HFF-Myc (cell line): ENCODE measurements around the gene PSMG3.

Experiments used
- DNase-seq: peaks from one replicate; pipeline ENCODE4 v3.0.0-alpha.2; 2011; ENCODE audit warnings: low read depth; ENCODE audit errors: extremely low read depth
- H3K4me3 ChIP-seq: replicated peaks from 2 replicates; pipeline ENCODE4 v1.5.1; 2011; ENCODE audit warnings: low read depth, mild to moderate bottlenecking, control low read depth, low read length
- CTCF ChIP-seq: IDR thresholded peaks from 2 replicates; pipeline ENCODE4 v1.5.1; 2012; ENCODE audit warnings: mild to moderate bottlenecking, low read depth, low read length, control low read depth; ENCODE audit errors: missing control alignments

Gene PSMG3

GRCh38 chr7:1544896-1545416 is 24.9 kb downstream of the PSMG3 start:
- no peak for TF ChIP-seq CTCF
- no peak overlapping the region for H3K4me3 ChIP-seq

GRCh38 chr7:1544178-1544895 is 25.5 kb downstream of the PSMG3 start:
- no peak for DNase-seq
- no peak for TF ChIP-seq CTCF
- no peak overlapping the region for H3K4me3 ChIP-seq

More at GRCh38 chr7:1544896-1545416, 24.9 kb downstream of the PSMG3 start:
- DNase-seq = no peak

GRCh38 chr7:1543826-1544177 is 26.0 kb downstream of the PSMG3 start:
- no peak overlapping the region for H3K4me3 ChIP-seq
- DNase-seq = no peak
- TF ChIP-seq CTCF = no peak

- no peak for DNase-seq
- H3K4me3 ChIP-seq = no peak overlapping the region
- TF ChIP-seq CTCF = no peak
These were observed 26.7 kb downstream of the PSMG3 start for GRCh38 chr7:1542841-1543747.

GRCh38 chr7:1542329-1542728 is 27.5 kb downstream of the PSMG3 start:
- TF ChIP-seq CTCF = no peak
- DNase-seq = no peak
- H3K4me3 ChIP-seq = no peak overlapping the region

- no peak for TF ChIP-seq CTCF
- no peak for DNase-seq
- H3K4me3 ChIP-seq = no peak overlapping the region
These were observed 28.2 kb downstream of the PSMG3 start for GRCh38 chr7:1541431-1542162.
